GM21576 (cell line): Measurements from ENCODE around the gene VSTM4.

Experiments used
- ATAC-seq: cut with Tn5 transposase; IDR thresholded peaks from one replicate; pipeline ENCODE4 v1.9.1; 2021; ENCODE audit warnings: mild to moderate bottlenecking, moderate library complexity; ENCODE audit not compliant: unreplicated experiment

The VSTM4 gene

GRCh38 chr10:49115015-49115795 is at the start of gene VSTM4:
VSTM4 (minus strand) TSS chr10:49115522; CDS start chr10:49115485, 37 bp downstream.
- ATAC-seq, result no peak

- peak; percentile 88 for ATAC-seq
Observed at GRCh38 chr10:49164559-49165188, 49.4 kb upstream of the VSTM4 start.

GRCh38 chr10:49163741-49164140 is 48.4 kb upstream of the VSTM4 start:
- ATAC-seq, result no peak

GRCh38 chr10:49162761-49163310 is 47.5 kb upstream of the VSTM4 start:
- ATAC-seq, result no peak

- ATAC-seq, result no peak
Observed at GRCh38 chr10:49162063-49162462, 46.7 kb upstream of the VSTM4 start.

GRCh38 chr10:49161411-49161997 is 46.2 kb upstream of the VSTM4 start:
- ATAC-seq, result no peak

- ATAC-seq, result no peak
Observed at GRCh38 chr10:49160814-49161213, 45.5 kb upstream of the VSTM4 start.

GRCh38 chr10:49160110-49160509 is 44.8 kb upstream of the VSTM4 start:
- ATAC-seq, result no peak

GRCh38 chr10:49158915-49159314 is 43.6 kb upstream of the VSTM4 start:
- no peak for ATAC-seq

GRCh38 chr10:49158404-49158803 is 43.1 kb upstream of the VSTM4 start:
- no peak for ATAC-seq

GRCh38 chr10:49157229-49157628 is 41.9 kb upstream of the VSTM4 start:
- no peak for ATAC-seq

- no peak for ATAC-seq
Observed at GRCh38 chr10:49154641-49155040, 39.3 kb upstream of the VSTM4 start.

GRCh38 chr10:49153971-49154370 is 38.6 kb upstream of the VSTM4 start:
- ATAC-seq, result no peak

- ATAC-seq, result no peak
Observed at GRCh38 chr10:49153115-49153514, 37.8 kb upstream of the VSTM4 start.

- no peak for ATAC-seq
Observed at GRCh38 chr10:49152663-49153062, 37.3 kb upstream of the VSTM4 start.

GRCh38 chr10:49152037-49152436 is 36.7 kb upstream of the VSTM4 start:
- no peak for ATAC-seq

GRCh38 chr10:49151481-49151880 is 36.2 kb upstream of the VSTM4 start:
- ATAC-seq, result no peak

- no peak for ATAC-seq
Observed at GRCh38 chr10:49151025-49151445, 35.7 kb upstream of the VSTM4 start.

- ATAC-seq, result no peak
Observed at GRCh38 chr10:49150426-49150825, 35.1 kb upstream of the VSTM4 start.

- no peak for ATAC-seq
Observed at GRCh38 chr10:49149881-49150280, 34.6 kb upstream of the VSTM4 start.

- no peak for ATAC-seq
Observed at GRCh38 chr10:49144058-49144720, 28.9 kb upstream of the VSTM4 start.
